Liver (tissue), 9 donors: ENCODE measurements around the gene RIT2. TPM values are rescaled to one million over a fixed set of nuclear protein-coding genes. Genes with fewer than 3 reads are reported as not detected.

ENCODE experiments used
- DNase-seq: peaks from one replicate; pipeline ENCODE4 v3.0.0-alpha.2; 2017; ENCODE audit warnings: low spot score
- H3K27ac ChIP-seq, 2 donors: one replicate each; pipeline ENCODE4 v1.7.0; 2013; ENCODE audit warnings: inconsistent platforms in 2 of 2, low read length in 2 of 2, control low read depth in 1 of 2, low read depth in 1 of 2, mild to moderate bottlenecking in 1 of 2
- H3K27me3 ChIP-seq, 4 donors: one replicate each; pipeline versions ENCODE4 v1.6.1 to v1.7.0; 2013; ENCODE audit warnings: low read length in 3 of 4, inconsistent platforms in 1 of 4, mild to moderate bottlenecking in 1 of 4, moderate library complexity in 1 of 4; ENCODE audit not compliant: control insufficient read depth in 4 of 4, insufficient read depth in 4 of 4
- H3K36me3 ChIP-seq, 4 donors: one replicate each; pipeline versions ENCODE4 v1.6.1 to v1.7.0; 2013; ENCODE audit warnings: low read length in 3 of 4, mild to moderate bottlenecking in 3 of 4, low read depth in 1 of 4, moderate library complexity in 1 of 4; ENCODE audit not compliant: control insufficient read depth in 4 of 4, insufficient read depth in 3 of 4
- H3K4me1 ChIP-seq, 4 donors: one replicate each; pipeline versions ENCODE4 v1.6.1 to v1.7.0; 2013; ENCODE audit warnings: low read length in 3 of 4, mild to moderate bottlenecking in 3 of 4, moderate library complexity in 1 of 4; ENCODE audit not compliant: control insufficient read depth in 4 of 4, insufficient read depth in 4 of 4
- H3K4me3 ChIP-seq, 3 donors: one replicate each; pipeline versions ENCODE4 v1.6.1 to v1.7.0; 2013; ENCODE audit warnings: low read length in 3 of 3, control low read depth in 1 of 3, low read depth in 1 of 3, mild to moderate bottlenecking in 1 of 3
- H3K9ac ChIP-seq, 2 donors: one replicate each; pipeline ENCODE4 v1.7.0; 2013; ENCODE audit warnings: low read length in 2 of 2, mild to moderate bottlenecking in 2 of 2, moderate library complexity in 2 of 2, control low read depth in 1 of 2, low read depth in 1 of 2
- H3K9me3 ChIP-seq, 4 donors: one replicate each; pipeline versions ENCODE4 v1.6.1 to v1.7.0; 2013; ENCODE audit warnings: low read length in 3 of 4; ENCODE audit not compliant: control insufficient read depth in 4 of 4
- FOXA1 ChIP-seq: IDR thresholded peaks from 2 replicates; pipeline ENCODE4 v1.6.1; 2016; ENCODE audit warnings: antibody characterized with exemption
- FOXA2 ChIP-seq: IDR thresholded peaks from 2 replicates; pipeline ENCODE4 v1.6.1; 2016; ENCODE audit warnings: antibody characterized with exemption
- GABPA ChIP-seq, 2 donors: IDR thresholded peaks in 1 of 2; conservative IDR thresholded peaks in 1 of 2; 2 replicates each; pipeline ENCODE4 v1.6.1; 2016; ENCODE audit warnings: antibody characterized with exemption in 2 of 2, mild to moderate bottlenecking in 1 of 2, moderate library complexity in 1 of 2
- HNF4A ChIP-seq, 2 donors: conservative IDR thresholded peaks; 2 replicates each; pipeline ENCODE4 v1.6.1; 2016; ENCODE audit warnings: antibody characterized with exemption in 2 of 2, mild to moderate bottlenecking in 2 of 2
- HNF4G ChIP-seq: IDR thresholded peaks from 2 replicates; pipeline ENCODE4 v1.6.1; 2016; ENCODE audit warnings: antibody characterized with exemption
- JUND ChIP-seq, 2 donors: IDR thresholded peaks; 2 replicates each; pipeline ENCODE4 v1.6.1; 2016; ENCODE audit warnings: antibody characterized with exemption in 2 of 2
- NR2F2 ChIP-seq: IDR thresholded peaks from 2 replicates; pipeline ENCODE4 v1.6.1; 2016; ENCODE audit warnings: antibody characterized with exemption
- RAD21 ChIP-seq, 2 donors: IDR thresholded peaks; 2 replicates each; pipeline ENCODE4 v1.6.1; 2016; ENCODE audit warnings: antibody characterized with exemption in 2 of 2, mild to moderate bottlenecking in 2 of 2
- RXRA ChIP-seq, 2 donors: IDR thresholded peaks; 2 replicates each; pipeline ENCODE4 v1.6.1; 2017 to 2018; ENCODE audit warnings: antibody characterized with exemption in 2 of 2, mild to moderate bottlenecking in 1 of 2
- SP1 ChIP-seq: IDR thresholded peaks from 2 replicates; pipeline ENCODE4 v1.6.1; 2018; ENCODE audit warnings: antibody characterized with exemption, mild to moderate bottlenecking
- TAF1 ChIP-seq: conservative IDR thresholded peaks from 2 replicates; pipeline ENCODE4 v1.6.1; 2016; ENCODE audit warnings: antibody characterized with exemption, mild to moderate bottlenecking
- YY1 ChIP-seq: IDR thresholded peaks from 2 replicates; pipeline ENCODE4 v1.6.1; 2016; ENCODE audit warnings: antibody characterized with exemption, mild to moderate bottlenecking
- WGBS: extraction: QIAGEN DNeasy Blood & Tissue Kit; methylation state at CpG from one replicate; pipeline ENCODE4 v1.1.7; 2013; 5-methylcytosine and 5-hydroxymethylcytosine counted together
- polyA plus RNA-seq, 2 donors: library from polyadenylated mRNA; stranded (reverse) in 1 of 2; unstranded in 1 of 2; fragments of 200-250 nt in 1 of 2; fragments of >200 nt in 1 of 2; fragmentation: Nextera tagmentation in 1 of 2; extraction: Ambion mirVana in 1 of 2; gene quantifications; one replicate each; pipeline versions ENCODE4 v1.2.1 to v1.2.3, GENCODE V29; 2013 to 2015
- total RNA-seq, 2 donors: library from RNA; depleted of rRNA; stranded (reverse); fragments of >200 nt; gene quantifications; one replicate each; pipeline ENCODE4 v1.2.3, GENCODE V29; 2014
- TF ChIP-seq, protein P1 (sequence below): IDR thresholded peaks from 2 replicates; pipeline ENCODE4 v1.6.1; 2016; ENCODE audit warnings: antibody characterized with exemption
- TF ChIP-seq, protein P2 (sequence below): IDR thresholded peaks from 2 replicates; pipeline ENCODE4 v1.6.1; 2016; ENCODE audit warnings: antibody characterized with exemption
- TF ChIP-seq, protein P3 (sequence below): IDR thresholded peaks from 2 replicates; pipeline ENCODE4 v1.6.1; 2016; ENCODE audit warnings: antibody characterized with exemption, mild to moderate bottlenecking
- TF ChIP-seq, protein P4 (sequence below): IDR thresholded peaks from 2 replicates; pipeline ENCODE4 v1.6.1; 2016; ENCODE audit warnings: antibody characterized with exemption
- TF ChIP-seq, protein P5 (sequence below): fragments of 150-350 bp; IDR thresholded peaks from 2 replicates; pipeline ENCODE4 v1.5.1; 2017; ENCODE audit warnings: improper control_type of control experiment, low read depth, low read length; ENCODE audit not compliant: missing input control
- donor health status: healthy.
- donor health status: healthy.
- donor health status: healthy.
- donor health status: healthy.
- donor health status: healthy.

The RIT2 gene
- total and polyA plus RNA-seq, 4 donors: not detected

DNA sequence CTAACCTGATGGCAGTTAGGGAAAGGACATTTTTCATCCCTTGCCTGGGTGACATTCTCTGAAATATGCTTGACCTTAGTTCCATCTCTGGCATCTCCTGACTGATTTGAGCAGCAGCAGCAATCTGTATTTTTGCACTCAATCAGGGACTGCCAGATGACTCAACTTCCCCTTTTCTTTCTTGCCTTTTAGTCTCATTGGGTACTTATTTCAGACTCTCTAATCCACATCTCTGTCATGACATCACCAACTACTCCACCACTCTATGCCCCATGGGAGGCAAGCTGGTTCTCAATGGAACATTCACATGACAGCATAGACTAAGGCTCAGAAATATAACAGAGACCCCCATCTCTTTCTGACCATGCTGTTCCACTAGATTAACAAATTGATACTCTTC, 254.2 kb downstream of the RIT2 start (continued):
- TF ChIP-seq HNF4A (conservative IDR thresholded peaks at IDR 0.05): no peak

DNA sequence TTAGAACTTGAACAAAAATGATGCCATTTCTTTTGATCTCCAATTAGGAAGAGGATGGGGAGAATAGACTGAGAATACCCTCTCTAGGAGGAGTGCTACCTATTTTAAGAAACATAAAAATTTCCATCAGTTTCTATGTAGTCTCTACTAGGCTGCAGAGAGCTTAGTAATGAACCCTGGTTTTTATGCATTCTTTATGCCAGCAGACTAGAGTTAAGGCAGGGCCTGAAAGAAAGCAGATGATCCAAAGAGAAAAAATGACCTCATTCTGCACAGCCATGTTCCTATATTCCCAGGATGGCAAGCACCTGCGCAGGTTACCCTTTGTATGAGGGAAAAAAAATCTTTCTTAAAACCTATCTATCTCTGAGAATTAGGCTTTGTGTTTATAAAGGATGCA, 254.9 kb downstream of the RIT2 start:
- no peak for TF ChIP-seq JUND (IDR thresholded peaks at IDR 0.05)
- no peak for TF ChIP-seq FOXA1
- no peak for TF ChIP-seq RXRA (IDR thresholded peaks at IDR 0.05)
- TF ChIP-seq NR2F2: no peak
- no peak for TF ChIP-seq HNF4A (conservative IDR thresholded peaks at IDR 0.05)
- TF ChIP-seq, protein P1, sequence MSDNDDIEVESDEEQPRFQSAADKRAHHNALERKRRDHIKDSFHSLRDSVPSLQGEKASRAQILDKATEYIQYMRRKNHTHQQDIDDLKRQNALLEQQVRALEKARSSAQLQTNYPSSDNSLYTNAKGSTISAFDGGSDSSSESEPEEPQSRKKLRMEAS: no peak
- TF ChIP-seq, protein P2, sequence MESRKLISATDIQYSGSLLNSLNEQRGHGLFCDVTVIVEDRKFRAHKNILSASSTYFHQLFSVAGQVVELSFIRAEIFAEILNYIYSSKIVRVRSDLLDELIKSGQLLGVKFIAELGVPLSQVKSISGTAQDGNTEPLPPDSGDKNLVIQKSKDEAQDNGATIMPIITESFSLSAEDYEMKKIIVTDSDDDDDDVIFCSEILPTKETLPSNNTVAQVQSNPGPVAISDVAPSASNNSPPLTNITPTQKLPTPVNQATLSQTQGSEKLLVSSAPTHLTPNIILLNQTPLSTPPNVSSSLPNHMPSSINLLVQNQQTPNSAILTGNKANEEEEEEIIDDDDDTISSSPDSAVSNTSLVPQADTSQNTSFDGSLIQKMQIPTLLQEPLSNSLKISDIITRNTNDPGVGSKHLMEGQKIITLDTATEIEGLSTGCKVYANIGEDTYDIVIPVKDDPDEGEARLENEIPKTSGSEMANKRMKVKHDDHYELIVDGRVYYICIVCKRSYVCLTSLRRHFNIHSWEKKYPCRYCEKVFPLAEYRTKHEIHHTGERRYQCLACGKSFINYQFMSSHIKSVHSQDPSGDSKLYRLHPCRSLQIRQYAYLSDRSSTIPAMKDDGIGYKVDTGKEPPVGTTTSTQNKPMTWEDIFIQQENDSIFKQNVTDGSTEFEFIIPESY: no peak
- TF ChIP-seq, protein P3, sequence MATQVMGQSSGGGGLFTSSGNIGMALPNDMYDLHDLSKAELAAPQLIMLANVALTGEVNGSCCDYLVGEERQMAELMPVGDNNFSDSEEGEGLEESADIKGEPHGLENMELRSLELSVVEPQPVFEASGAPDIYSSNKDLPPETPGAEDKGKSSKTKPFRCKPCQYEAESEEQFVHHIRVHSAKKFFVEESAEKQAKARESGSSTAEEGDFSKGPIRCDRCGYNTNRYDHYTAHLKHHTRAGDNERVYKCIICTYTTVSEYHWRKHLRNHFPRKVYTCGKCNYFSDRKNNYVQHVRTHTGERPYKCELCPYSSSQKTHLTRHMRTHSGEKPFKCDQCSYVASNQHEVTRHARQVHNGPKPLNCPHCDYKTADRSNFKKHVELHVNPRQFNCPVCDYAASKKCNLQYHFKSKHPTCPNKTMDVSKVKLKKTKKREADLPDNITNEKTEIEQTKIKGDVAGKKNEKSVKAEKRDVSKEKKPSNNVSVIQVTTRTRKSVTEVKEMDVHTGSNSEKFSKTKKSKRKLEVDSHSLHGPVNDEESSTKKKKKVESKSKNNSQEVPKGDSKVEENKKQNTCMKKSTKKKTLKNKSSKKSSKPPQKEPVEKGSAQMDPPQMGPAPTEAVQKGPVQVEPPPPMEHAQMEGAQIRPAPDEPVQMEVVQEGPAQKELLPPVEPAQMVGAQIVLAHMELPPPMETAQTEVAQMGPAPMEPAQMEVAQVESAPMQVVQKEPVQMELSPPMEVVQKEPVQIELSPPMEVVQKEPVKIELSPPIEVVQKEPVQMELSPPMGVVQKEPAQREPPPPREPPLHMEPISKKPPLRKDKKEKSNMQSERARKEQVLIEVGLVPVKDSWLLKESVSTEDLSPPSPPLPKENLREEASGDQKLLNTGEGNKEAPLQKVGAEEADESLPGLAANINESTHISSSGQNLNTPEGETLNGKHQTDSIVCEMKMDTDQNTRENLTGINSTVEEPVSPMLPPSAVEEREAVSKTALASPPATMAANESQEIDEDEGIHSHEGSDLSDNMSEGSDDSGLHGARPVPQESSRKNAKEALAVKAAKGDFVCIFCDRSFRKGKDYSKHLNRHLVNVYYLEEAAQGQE: no peak
- TF ChIP-seq FOXA2: no peak
- TF ChIP-seq, protein P4, sequence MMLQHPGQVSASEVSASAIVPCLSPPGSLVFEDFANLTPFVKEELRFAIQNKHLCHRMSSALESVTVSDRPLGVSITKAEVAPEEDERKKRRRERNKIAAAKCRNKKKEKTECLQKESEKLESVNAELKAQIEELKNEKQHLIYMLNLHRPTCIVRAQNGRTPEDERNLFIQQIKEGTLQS: no peak
- no peak for TF ChIP-seq SP1
- TF ChIP-seq, protein P5, sequence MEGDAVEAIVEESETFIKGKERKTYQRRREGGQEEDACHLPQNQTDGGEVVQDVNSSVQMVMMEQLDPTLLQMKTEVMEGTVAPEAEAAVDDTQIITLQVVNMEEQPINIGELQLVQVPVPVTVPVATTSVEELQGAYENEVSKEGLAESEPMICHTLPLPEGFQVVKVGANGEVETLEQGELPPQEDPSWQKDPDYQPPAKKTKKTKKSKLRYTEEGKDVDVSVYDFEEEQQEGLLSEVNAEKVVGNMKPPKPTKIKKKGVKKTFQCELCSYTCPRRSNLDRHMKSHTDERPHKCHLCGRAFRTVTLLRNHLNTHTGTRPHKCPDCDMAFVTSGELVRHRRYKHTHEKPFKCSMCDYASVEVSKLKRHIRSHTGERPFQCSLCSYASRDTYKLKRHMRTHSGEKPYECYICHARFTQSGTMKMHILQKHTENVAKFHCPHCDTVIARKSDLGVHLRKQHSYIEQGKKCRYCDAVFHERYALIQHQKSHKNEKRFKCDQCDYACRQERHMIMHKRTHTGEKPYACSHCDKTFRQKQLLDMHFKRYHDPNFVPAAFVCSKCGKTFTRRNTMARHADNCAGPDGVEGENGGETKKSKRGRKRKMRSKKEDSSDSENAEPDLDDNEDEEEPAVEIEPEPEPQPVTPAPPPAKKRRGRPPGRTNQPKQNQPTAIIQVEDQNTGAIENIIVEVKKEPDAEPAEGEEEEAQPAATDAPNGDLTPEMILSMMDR: no peak
- no peak for TF ChIP-seq HNF4G
- TF ChIP-seq GABPA (IDR thresholded peaks at IDR 0.05 in 1 of 2, conservative IDR thresholded peaks at IDR 0.05 in 1 of 2): no peak
- 80% methylated on average over 1 of the region's 1 CpG for WGBS
- no peak overlapping the region for H3K27ac ChIP-seq

DNA sequence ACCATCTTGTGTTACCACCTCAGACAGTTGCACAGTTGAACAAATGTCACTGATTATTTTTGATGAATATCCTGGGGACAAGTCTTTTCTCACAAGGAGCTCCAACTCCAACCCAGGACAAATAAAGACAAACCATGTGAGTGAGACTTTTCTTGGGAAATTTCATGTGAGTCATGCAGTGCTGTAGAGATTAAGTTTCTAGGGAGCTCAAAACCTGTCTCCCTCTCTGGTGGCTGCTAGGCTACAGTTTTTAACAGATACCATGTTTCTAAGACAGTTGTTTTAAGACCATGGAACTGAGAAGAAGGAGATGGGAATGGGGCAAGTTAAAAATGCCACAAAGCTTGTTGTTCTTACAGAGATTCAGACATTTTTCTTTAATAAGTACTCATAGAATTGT, 255.5 kb downstream of the RIT2 start:
- no peaks in the 10 kb centered on the region for H3K9me3 ChIP-seq
- no peaks in the 10 kb centered on the region for H3K36me3 ChIP-seq
- no peak for DNase-seq
- H3K27ac ChIP-seq: no peak overlapping the region
- peaks cover 0 to 5% (median 0%) of the 10 kb centered on the region in 4 donors for H3K27me3 ChIP-seq
- no peaks in the 10 kb centered on the region for H3K4me1 ChIP-seq
- no peak overlapping the region for H3K9ac ChIP-seq
- H3K4me3 ChIP-seq: no peak overlapping the region
- no peak for TF ChIP-seq TAF1
- TF ChIP-seq, protein P1: no peak
- no peak for TF ChIP-seq JUND (IDR thresholded peaks at IDR 0.05)
- no peak for TF ChIP-seq FOXA1
- no peak for TF ChIP-seq RXRA (IDR thresholded peaks at IDR 0.05)
- TF ChIP-seq NR2F2: no peak
- no peak for TF ChIP-seq RAD21 (IDR thresholded peaks at IDR 0.05)
- no peak for TF ChIP-seq HNF4A (conservative IDR thresholded peaks at IDR 0.05)
- TF ChIP-seq, protein P4: no peak
- no peak for TF ChIP-seq FOXA2
- TF ChIP-seq YY1: no peak
- no peak for TF ChIP-seq GABPA (IDR thresholded peaks at IDR 0.05 in 1 of 2, conservative IDR thresholded peaks at IDR 0.05 in 1 of 2)
- no peak for TF ChIP-seq HNF4G
- TF ChIP-seq SP1: no peak
- TF ChIP-seq, protein P5: no peak

More for the DNA sequence above, 254.9 kb downstream of the RIT2 start:
- Histone ChIP-seq H3K9me3 (no peaks in the 10 kb centered on the region), H3K36me3 (no peaks in the 10 kb centered on the region), H3K4me3 (no peak overlapping the region), H3K27me3 (peaks cover 0 to 5% (median 0%) of the 10 kb centered on the region in 4 donors), H3K9ac (no peak overlapping the region), H3K4me1 (no peaks in the 10 kb centered on the region)
- DNase-seq: no peak
